Stimulated activated CD8-positive, alpha-beta memory T cell treated with anti-CD3 and anti-CD28 coated beads, Interleukin-12 subunit alpha, Interleukin-12 subunit beta, amount 100 ng/mL, for 24 hours (primary cell): Measurements from ENCODE around the gene RRBP1.

Experiments used
- DNase-seq: peaks from one replicate; pipeline ENCODE4 v3.0.0-alpha.2; 2020; ENCODE audit errors: extremely low read depth

The RRBP1 gene

DNA sequence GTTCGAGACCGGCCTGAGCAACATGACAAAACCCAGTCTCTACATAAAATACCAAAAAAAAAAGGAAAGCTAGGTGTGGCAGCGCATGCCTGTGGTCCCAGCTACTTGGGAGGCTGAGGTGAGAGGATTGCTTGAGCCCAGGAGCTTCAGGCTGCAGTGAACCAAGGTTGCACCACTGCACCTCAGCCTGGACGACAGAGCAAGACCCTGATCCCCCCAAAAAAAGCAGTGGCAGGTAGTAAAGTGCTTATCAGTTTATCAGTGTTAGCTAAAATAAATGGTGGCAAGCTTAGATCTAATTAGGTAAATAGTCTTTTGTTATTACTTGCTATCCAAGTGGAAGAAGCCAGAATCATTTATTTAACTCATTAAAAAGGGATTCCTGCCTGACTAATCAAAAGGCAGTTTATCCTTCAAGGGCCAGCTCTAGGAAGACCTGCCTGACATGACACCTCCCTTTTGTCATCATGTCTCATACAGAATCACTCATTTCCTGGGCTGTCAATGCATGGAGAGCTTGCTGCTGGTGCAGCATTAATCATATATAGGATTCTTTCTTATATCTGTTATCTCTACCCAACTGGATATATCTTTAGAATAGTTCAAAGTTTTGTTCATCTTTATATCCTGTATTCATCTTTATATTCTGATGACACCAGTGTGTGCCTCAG lies 102.5 kb downstream of the RRBP1 start:
- no peak for DNase-seq

DNA sequence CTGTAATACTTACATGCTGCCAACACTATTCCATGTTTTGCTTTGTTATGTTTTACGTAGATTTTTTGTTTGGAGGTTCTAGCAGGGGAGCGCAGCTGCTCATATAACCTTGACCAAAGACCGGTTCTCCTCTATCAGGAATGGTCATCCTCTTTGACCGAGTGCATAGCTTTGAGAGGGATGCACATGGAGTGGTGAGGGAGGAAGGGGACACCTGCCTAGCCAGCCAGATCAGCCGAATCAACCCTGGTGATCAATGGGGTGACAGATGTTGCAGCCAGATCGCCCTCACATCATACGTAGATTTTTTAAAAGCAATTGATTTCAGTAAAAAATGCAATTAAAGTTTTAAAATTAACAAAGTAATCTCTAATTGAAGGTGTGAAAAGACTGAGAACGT lies 105.8 kb downstream of the RRBP1 start:
- DNase-seq, result no peak

DNA sequence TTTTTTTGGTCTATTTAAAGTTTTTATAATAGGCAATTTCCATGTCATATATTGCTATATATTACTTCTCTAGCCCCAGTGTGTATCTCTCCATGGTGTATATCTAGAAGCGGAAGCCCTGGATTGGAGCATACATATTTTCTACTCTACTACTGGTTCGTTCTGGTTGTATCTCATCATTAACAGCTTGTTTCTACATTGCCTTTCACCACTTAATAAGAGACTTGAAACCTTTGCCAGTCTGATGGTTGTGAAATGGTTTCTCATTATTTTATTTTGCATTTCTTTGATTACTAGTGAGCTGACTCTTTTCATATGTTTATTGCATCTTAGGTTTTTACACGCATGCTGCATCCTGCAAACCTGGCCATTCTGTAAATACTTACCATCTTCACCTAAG lies 108.6 kb downstream of the RRBP1 start:
- no peak for DNase-seq

DNA sequence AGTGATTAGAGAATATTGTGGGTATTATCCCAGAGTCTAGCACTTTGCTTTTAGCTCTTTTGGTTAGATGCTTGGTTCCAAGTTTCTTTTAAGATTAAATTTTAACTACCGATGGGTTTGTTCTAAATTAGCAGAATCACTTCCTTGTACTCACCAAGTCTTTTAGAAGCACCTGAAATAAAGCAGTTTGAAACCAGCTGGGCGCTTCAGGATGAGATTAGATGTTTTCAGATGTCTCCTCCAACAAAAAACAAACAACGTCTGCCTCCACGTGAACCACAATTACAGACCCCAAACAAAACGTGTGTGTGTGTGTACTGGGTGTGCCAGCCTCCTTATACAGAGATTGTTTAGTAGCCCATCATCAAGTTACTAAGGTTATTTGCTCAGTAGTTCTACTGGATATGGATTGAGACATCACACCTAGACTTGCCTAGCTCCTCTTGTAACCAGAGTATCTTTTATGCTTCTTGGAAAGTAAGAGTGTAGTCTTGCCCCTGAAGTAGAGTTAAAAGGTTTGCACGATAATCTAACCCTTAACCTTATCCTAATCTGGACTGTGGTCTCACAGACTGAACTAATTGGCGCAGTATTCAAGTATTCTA lies 109.9 kb downstream of the RRBP1 start:
- no peak for DNase-seq

DNA sequence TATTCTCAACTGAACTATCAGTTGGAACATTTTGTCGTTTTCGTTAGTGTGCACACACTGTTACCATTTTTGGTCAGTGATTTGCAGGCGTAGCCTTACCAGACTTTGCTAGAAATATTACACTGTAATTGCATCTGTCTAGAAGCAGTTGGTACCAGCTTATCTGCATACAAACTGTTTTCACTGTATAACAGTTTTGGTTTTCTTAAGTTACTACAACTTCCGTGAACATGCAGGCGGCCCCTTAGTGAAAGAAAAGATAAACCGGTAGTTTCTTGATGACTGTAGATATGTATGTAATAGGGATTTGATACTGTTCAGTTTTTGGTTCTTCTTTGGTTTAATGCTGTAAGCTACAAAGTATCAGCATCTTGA lies 110.9 kb downstream of the RRBP1 start:
- no peak for DNase-seq

DNA sequence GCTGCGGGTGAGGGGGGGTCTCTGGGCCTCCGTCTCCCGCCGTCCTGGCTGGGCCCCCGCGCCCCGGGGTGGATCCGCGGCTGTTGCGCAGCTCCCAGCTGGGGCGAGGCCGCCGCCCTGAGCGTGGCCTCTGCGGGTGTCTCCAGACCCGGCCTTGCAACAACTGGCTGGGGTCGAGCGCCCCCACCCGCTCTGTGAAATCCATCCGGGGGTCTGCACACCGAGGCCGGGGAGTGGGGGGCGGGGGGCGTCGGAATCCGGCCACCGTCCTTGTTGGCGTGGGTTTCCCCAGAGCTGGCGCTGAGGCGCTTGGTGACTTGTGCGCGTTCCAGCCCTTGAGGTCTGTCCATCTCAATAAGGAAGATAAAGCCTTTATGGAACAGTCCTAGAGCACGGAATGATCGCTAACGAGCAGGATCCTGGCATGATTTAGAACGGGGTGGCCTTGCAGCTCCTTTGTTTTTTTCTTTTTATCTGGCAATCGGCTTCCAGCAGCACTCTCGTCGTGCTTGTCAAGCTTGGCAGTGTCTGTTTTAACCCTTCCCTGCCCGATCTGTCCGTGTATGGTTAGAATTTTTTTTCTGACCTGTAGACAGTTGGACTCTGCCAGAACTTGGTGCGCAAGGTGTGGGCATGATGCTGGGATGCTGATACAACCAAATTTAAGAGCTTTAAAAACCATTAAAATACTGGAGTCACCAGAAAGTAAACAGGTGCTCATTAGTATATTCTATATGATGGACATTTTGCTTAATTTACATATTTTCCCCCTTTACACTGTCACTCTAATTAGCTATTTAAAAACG lies 111.5 kb downstream of the RRBP1 start:
- DNase-seq, result no peak

DNA sequence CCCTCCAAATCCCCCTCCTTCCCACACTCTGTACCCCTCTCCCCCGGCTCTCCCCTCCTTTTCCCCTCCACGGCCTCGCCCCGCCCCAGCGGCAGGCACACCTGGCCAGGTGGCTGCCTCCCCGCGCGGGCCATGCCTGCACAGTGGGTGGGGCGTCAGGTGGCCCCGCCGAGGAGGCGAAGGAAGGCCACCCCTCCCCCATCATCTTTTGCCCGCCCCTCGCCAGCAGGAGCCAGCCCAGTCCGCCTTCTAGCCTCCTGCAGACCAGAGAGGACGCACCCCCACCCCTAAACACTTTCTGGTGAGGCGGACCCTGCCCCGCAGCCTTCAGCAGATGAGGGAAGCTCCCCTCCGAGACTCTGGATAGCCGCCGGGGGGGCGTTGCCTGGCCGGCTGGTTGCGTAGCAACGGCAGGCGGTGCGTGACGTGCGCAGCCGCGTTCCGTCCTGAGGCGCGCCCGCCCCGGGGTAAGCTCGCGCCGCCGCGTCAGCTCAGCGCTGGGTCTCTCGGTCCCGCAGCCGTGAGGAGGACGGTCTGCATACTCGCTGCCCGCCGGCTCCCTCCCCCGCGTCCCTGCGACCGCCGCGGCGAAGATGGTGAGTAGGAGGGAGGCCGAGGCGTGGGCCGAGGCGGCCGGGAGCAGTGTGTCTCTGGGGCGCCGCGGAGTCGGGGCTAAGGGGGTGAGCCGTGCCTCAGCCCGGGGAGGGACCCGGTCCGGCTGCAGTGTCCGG lies 112.3 kb downstream of the RRBP1 start, which contains the start of gene DSTN:
DSTN (plus strand) TSS at position 460 of the 731 bp plus-strand sequence; CDS start at position 594, 134 bp downstream.
- peak; percentile 66 for DNase-seq

DNA sequence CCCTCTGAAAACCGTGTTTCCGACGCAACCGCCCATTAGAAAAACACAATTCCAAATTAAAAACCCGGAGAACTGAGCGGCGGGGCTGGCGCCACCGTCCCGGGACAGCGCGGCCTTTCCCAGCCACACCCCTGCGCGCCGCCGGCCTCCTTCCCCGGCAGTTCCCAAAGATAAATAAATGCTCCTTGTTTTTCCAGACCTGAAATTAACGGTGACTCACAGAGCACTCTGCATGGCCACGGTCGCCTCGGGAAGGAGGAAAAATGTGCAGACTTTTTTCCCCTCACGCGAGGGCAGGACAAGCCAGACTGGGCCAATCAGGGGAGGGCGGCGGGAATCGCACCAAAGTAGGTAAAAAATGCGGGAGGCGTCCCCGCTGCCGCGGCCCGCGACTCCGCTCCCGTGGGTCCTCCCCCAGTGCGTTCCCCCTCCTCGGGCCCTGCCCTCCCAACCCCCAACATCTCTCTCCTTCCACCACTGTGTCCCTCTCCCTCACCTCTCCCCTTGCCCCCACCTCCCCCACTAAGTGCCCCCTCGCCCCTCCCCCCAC lies 113.0 kb downstream of the RRBP1 start:
- DNase-seq, result no peak

DNA sequence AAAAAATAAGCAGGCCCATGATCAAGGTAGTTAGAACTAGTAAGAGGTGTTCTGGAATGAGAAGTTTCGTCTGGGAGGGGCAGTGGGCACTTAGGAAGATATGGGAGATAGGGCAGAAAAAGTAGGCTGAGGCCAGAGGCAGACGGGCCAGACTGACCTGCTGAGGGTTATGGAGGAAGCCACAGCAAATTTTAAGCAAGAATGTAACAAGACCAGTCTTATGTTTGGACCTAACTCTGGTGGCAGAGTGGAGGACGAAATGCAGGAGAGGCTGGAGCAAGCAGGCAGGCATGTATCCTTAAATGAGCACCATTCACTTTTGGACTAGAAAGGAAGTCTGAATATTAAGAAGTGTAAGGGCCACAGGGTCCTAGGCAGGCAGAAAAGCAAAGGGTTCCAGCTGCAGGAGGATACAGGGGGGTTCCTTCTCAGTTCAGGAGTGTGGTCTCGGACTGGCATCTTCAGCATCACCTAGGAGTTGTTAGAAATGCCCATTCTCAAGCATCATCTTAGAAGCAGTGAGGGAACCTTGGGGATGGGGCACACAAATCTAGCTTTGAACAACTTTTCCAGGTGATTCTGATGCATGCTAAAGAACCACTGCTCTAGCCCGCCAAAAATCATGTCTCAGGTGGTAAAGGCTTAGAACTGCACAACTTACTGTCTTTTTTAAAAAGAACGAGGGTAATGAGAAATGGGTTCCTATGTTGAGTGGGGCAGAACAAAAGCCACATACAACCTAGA lies 113.8 kb downstream of the RRBP1 start:
- no peak for DNase-seq

DNA sequence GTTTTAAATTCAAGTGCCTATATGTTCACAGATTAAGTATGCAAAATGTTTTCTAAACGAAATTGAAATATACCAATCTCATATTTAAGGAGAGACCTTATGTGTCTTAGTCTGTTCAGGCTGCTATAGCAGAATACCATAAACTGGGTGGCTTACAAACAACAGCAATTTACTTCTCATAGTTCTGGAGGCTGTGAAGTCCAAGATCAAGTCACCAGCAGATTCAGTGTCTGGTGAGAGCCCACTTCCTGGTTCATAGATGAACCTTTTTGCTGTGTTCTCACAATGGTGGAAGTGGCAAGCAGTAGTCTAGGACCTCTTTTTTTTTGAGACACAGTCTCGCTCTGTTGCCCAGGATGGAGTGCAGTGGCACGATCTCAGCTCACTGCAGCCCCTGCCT lies 115.7 kb downstream of the RRBP1 start:
- DNase-seq, result no peak

DNA sequence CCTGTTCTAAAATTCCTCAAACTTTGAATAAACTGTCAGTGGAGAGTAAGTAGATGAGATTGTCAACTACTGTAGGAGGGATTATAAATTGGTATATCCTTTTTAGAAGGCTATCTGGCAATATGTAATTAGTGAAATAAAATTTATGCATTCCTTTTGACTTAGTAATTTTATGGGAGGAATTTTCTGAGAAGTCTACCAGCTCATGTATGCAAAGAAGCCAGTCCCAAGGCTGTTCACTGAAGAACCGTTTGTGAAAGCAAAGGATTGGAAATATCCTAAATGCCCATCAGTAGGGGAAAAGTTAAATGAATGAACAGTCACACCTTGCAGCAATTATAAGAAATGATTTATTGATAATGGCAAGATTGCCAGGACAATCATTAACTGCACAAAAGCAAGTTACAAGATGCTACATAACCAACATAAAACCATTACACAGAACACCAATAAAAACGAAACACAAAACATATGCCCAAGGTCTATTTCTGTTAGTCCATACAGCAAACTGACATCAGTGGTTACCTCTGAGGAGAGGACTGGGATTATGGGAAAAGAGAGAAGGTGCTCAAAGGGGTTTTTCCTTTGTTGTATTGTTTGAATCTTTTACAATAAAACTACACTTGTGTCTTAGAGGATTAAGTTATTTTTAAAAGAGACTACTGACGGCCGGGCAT lies 116.7 kb downstream of the RRBP1 start:
- no peak for DNase-seq
